Measurements from ENCODE around the gene ALOX5.

- TF ChIP-seq POLR2A (IDR thresholded peaks at IDR 0.05) (no peak), CTCF (IDR thresholded peaks at IDR 0.05) (no peak)
Measured at GRCh38 chr10:45422207-45422865, 48.3 kb downstream of the ALOX5 start.

Data from suprapubic skin (tissue), 3 donors.